ENCODE measurements around the gene ACKR4. TPM values are rescaled to one million over a fixed set of nuclear protein-coding genes. Genes with fewer than 3 reads are reported as not detected.

Gene ACKR4
- total RNA-seq, 4 donors from 2014 or later = 0.81 to 3.2 TPM; not detected in 2

GRCh38 chr3:132645058-132645457 is 48.0 kb downstream of the ACKR4 start:
- H3K9me3 ChIP-seq = no peaks in the 10 kb centered on the region
- H3K4me1 ChIP-seq = no peaks in the 10 kb centered on the region
- ATAC-seq = no peak
- no peak overlapping the region for H3K27ac ChIP-seq
- WGBS, 2 donors (ENCODE audit: low coverage in 1 of 2) = 75 to 100% methylated on average over 1 of the region's 1 CpG
- H3K36me3 ChIP-seq = peaks cover 0 to 26% of the 10 kb centered on the region in 2 donors
- TF ChIP-seq CTCF (IDR thresholded peaks at IDR 0.05) (no peak), POLR2AphosphoS5 (IDR thresholded peaks at IDR 0.05) (no peak), POLR2A (IDR thresholded peaks at IDR 0.05) (no peak), EP300 (IDR thresholded peaks at IDR 0.05) (no peak)
- H3K4me3 ChIP-seq = no peak overlapping the region
- no peaks in the 10 kb centered on the region for H3K27me3 ChIP-seq

DNA sequence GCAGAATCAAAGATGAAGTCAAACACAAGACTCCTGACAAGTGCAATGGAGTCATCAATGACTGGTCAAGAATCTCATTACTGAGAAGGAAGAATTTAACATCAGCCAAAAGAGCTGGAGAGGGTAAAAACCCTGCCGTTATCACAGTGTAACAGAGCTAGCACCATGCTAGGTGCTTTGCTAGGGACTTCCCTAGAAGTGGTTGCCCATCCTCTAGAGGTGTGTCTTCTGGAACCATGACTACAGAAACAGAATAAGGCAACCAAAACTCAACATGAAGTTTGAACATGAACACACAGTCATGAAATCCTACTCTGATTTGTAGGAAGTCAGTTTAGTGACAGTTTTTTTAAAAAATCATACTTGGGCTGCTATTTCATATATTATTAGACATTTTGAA is 53.1 kb downstream of the ACKR4 start:
- no peak for ATAC-seq
- 86 to 100% methylated on average over 1 of the region's 1 CpG for WGBS, 2 donors (ENCODE audit: low coverage in 1 of 2)
- H3K4me1 ChIP-seq = peaks cover 0 to 5% (median 0%) of the 10 kb centered on the region in 3 donors
- no peak for TF ChIP-seq POLR2AphosphoS5 (IDR thresholded peaks at IDR 0.05)
- TF ChIP-seq POLR2A (IDR thresholded peaks at IDR 0.05) = no peak
- no peak for TF ChIP-seq CTCF (IDR thresholded peaks at IDR 0.05)
- TF ChIP-seq EP300 (IDR thresholded peaks at IDR 0.05) = no peak
- no peaks in the 10 kb centered on the region for H3K27me3 ChIP-seq
- no peak overlapping the region for H3K27ac ChIP-seq
- no peaks in the 10 kb centered on the region for H3K36me3 ChIP-seq
- no peak overlapping the region for H3K4me3 ChIP-seq
- no peaks in the 10 kb centered on the region for H3K9me3 ChIP-seq

Other genes starting within 250 kb of the ACKR4 start
- gene DNAJC13, start 179.8 kb upstream of the ACKR4 start, total RNA-seq = 10 to 100 TPM; 43.6 to 73.7 (median 61.1) TPM
- gene ACAD11, start 62.5 kb downstream of the ACKR4 start, total RNA-seq = 10 to 100 TPM in 3 of 4 donors, 1 to 10 TPM in 1; 9.7 to 44.2 (median 21.1) TPM
- gene UBA5, start 63.1 kb downstream of the ACKR4 start, total RNA-seq = 10 to 100 TPM; 24.5 to 48.2 (median 35.6) TPM
- gene NPHP3, start 125.1 kb downstream of the ACKR4 start, total RNA-seq = 10 to 100 TPM; 20.5 to 49.8 (median 37.6) TPM

Data from gastroesophageal sphincter (tissue), 4 donors.